NCI-H1105 treated with DMSO at 0.1 percent for 48 hours (cell line): Measurements from ENCODE around the gene PHIP.
"Not testable (repeated sequence)": the region's sequence is repeated elsewhere in the genome, so short reads cannot be mapped to it uniquely, and the experiment has no call there.

ENCODE experiments used
- DNase-seq: peaks from one replicate; lab custom pipeline; 2025; lab: John Stamatoyannopoulos, UW

Gene PHIP

GRCh38 chr6:79078075-79078969 lies at the start of gene PHIP:
PHIP (minus strand) TSS chr6:79078254; CDS start chr6:79078068, 186 bp downstream.
- peak; percentile 96 for DNase-seq

- DNase-seq: no peak
Measured at GRCh38 chr6:79127660-79128059, 49.6 kb upstream of the PHIP start.

GRCh38 chr6:79119217-79119616 lies 41.2 kb upstream of the PHIP start:
- no peak for DNase-seq

GRCh38 chr6:79117752-79118151 lies 39.7 kb upstream of the PHIP start:
- DNase-seq: no peak

GRCh38 chr6:79115553-79116182 lies 37.6 kb upstream of the PHIP start:
- DNase-seq: no peak

GRCh38 chr6:79111549-79111948 lies 33.5 kb upstream of the PHIP start:
- DNase-seq: no peak

GRCh38 chr6:79101164-79101563 lies 23.1 kb upstream of the PHIP start:
- DNase-seq: no peak

- no peak for DNase-seq
Measured at GRCh38 chr6:79100304-79100703, 22.2 kb upstream of the PHIP start.

- no peak for DNase-seq
Measured at GRCh38 chr6:79094938-79095337, 16.9 kb upstream of the PHIP start.

DNA sequence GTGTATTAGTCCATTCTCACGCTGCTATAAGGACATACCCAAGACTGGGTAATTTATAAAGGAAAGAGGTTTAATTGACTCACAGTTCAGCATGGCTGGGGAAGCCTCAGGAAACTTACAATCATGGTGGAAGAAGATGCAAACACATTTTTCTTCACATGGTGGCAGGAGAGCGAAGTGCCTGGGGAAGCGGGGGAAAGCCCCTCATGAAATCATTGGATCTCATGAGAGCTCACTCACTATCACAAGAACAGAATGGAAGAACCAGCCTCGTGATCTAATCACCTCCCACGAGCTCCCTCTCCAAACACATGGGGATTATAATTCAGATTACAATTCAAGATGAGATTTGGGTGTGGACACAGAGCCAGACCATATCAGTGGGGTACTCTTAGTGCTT lies 13.7 kb upstream of the PHIP start:
- not testable (repeated sequence) for DNase-seq

DNA sequence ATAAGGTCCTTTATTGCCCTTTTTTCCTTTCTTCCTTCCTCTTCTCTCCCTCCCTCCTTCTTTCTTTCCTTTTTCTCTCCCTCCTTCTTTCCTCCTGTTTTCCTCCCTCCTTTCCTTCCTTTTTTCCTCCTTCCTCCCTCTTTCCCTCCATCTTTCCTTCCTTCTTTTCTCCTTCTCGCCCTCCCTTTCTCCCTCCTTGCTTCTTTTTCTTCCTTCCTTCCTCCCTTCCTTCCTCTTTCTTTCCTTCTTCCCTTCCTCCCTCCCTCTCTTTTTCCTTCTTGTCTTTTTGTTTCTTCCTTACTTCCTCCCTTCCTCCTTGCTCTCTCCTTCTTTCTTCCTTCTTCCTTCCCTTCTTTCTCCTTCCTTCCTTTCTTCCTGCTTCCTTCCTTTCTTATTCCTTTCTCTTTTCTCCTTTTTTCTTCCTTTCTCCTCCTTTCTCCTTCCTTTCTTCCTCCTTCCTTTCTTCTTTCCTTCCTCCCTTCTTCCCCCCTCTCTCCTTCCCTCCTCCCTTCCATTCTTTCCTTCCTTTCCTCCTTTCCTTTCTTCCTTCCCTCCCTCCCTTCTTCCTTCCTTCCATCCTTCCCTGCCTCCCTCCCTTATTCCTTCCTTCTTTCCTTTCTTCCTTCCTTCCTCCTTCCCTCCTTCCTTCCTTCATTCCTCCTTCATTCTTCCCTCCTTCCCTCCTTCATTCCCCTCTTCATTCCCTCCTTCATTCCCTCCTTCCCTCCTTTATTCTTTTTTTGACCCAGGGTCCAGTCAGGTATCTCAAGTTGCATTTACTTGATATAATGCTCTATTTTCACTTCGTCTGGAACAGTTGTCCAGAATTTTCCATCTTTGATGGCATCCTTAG lies 11.7 kb upstream of the PHIP start:
- no peak for DNase-seq

- no peak for DNase-seq
Measured at GRCh38 chr6:79084693-79085092, 6.6 kb upstream of the PHIP start.

- no peak for DNase-seq
Measured at GRCh38 chr6:79082304-79082703, 4.2 kb upstream of the PHIP start.

- no peak for DNase-seq
Measured at GRCh38 chr6:79081663-79082062, 3.6 kb upstream of the PHIP start.

- peak; percentile 41 for DNase-seq
Measured at GRCh38 chr6:79079561-79080041, 1.5 kb upstream of the PHIP start.

GRCh38 chr6:79077715-79078074 lies 359 bp downstream of the PHIP start:
- peak; percentile 74 for DNase-seq

DNA sequence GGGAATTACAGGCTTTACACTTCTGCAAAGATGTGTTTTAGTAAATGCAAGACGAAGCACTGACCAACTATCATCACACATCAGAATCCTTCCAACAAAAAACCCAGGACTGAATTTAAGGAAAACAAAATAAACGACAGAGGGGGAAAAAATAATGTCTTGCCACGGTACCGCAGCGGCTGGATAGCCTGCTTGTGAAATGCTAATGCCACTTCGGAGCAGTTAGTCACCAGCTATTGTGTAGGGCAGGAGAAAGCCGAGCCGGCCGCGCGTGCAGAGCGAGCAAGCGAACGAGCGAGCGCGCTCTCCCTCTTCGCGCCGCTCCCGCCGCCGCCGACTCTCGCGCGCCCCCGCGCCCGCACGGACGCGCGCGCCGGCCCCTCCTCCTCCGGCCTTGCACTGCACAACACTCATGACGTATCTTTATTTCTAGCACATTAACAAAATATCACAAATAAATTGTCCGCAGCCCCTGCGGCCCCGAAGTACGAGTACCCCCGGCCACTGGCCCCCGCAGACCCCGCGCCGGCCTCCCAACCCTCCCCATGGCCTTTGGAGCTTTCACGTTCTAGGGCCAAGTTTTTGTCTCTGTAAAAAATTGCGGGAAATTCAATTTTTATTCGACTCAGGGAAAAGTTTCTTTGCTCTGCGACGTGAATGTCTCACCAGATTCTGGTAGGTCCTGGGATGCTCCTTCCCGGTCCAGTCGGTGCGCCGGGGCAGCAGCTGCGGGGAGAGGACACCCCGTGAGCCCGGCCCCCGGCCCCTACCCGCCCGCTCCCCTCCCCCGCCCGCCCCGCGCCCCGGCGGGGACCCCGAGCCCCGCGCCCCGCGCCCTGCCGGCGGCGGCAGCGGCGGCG lies 1.0 kb downstream of the PHIP start:
- peak; percentile 90 for DNase-seq

- DNase-seq: peak; percentile 16
Measured at GRCh38 chr6:79076160-79076559, 1.9 kb downstream of the PHIP start.

GRCh38 chr6:79073888-79074287 lies 4.2 kb downstream of the PHIP start:
- no peak for DNase-seq

- no peak for DNase-seq
Measured at GRCh38 chr6:79072640-79073181, 5.3 kb downstream of the PHIP start.

GRCh38 chr6:79071547-79071946 lies 6.5 kb downstream of the PHIP start:
- DNase-seq: no peak
